NCI-H146 (cell line): Measurements from ENCODE around the gene WDPCP.
"Not testable (repeated sequence)": the region's sequence is repeated elsewhere in the genome, so short reads cannot be mapped to it uniquely, and the experiment has no call there.

Source experiments
- DNase-seq: peaks from one replicate; lab custom pipeline; 2025; lab: John Stamatoyannopoulos, UW

WDPCP gene

DNA sequence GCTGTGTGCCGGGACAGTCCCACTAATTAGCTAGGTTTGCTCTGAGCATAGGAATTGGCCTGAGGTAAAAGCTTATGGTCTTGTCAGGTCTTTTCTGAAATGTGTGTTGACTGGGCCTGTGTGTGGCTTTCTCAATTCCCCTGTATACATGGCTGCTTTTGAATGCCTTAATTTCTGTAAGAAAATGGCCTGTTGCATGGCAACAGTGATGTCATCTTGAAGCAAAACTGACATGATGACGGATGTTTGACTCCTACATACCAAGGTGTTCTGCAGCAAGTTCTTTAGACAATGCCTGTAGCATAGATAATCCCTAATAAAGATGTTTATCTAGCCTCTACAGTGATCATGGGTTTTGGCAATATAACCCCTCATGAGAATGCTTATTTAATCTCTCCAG is 339.1 kb downstream of the WDPCP start:
- DNase-seq, result no peak

DNA sequence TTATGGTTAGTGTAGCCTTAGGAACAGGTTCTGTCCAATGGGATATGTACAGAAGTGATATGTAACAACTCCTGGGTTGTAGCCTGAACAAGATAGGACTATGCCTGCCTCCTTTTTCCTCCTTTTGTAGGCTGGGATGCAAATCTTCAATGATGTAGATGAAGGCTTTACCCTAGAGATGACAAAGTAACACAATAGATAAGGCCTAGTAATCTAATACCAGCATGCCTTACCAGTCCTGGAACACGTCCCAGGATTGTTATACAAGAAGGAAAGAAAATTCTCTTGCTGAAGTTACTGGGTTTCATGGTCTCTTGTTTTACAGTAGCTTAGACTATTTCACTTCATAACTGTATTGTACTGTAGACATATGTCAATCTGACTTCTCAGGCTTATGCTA is 345.5 kb downstream of the WDPCP start:
- no peak for DNase-seq

DNA sequence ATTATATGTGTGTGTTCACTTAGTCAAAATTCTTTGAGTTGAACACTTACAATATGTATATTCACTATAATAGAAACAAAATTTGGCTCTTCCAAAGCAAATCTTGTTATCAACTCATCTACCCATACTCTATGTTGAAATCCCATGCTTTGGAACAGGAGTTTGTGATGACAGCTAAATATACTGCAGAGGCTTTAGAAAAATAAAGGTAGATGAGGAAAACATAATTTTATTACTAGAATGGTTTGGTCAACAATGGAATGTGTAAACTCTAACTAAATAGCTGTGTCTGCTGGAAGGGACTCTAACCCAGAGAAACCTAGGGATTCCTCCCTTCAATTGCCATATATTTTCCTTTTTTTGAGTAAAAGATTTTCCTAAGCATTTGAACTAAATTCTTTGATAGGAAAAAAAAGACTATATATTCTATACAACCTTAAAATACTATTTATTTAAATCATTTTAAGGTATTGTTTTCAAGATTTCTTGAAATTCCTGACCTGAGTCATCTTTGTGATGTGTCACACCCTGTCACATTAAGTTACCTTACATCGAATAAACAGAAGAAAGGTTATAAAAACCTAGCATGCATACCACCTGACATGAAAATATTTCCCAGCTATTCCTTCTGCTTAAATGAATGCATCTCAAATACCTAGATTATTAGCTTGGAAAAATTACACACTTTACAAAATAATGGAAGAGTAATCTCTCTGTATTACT is 362.2 kb downstream of the WDPCP start:
- no peak for DNase-seq

DNA sequence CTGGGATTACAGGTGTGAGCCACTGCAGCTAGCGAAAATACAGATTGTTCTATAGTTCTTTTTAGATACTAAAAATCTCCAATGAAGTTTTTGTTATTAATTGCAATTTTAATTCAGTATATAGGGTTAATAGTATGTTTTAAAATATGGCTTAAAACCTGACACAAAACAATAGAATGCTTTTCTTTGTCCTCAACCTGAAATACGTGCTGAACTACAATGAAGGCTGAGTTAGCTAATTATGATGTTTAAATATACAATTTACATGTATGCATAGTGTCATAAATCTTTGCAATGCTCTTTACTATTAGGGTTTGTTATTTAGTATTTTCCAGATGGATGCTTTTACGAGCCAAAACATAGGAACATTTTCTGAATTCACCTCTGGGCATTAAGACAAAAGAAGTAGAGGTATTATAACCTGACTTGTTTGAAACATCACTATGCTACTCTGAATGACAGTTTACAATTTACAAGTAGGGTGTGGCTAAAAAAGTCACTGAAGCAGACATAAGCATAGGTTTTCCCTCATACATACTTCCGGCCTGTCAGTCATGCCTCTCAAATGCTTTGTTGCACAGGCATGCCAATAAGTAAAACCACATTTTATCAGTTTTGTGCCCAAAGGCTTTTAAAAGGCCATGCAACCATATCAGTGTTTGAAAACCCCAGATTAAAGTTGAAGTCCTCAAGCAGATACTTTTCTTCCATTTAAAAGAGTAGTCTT is 369.3 kb downstream of the WDPCP start:
- DNase-seq, result no peak

DNA sequence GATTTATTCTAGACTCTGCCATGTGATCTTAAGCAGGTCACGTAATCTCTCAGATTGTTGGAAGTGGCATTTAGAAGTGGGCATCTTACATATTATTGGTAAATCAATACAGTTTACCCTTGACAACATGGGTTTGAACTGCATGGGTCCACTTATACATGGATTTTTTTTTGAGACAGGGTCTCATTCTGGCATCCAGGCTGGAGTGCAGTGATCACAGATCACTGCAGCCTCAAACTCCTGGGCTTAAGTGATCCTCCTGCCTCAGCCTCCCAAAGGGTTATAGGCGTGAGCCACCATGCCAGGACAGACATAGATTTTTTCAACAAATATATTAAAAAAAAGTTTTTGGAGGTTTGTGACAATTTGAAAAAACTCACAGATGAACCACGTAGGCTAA is 393.0 kb downstream of the WDPCP start:
- peak; percentile 1 for DNase-seq

DNA sequence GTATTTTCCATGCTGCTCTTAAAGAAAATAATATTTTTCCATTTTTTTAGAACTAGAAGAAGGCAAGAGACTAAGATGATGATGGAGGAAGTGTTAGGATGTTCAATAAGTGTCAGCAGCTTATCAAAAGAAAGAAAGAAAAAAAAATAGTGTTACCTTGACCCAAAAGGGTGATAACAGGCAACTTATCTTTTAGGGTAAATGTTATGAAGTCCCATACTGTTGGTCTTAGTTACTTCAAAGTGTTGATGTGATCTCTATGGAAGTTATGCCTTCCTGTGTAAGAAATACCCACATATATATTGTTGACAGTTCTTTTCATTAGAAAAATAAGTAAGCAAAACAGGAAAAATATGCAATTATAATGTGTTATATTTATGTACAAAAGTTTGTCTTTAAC is 394.1 kb downstream of the WDPCP start:
- no peak for DNase-seq

DNA sequence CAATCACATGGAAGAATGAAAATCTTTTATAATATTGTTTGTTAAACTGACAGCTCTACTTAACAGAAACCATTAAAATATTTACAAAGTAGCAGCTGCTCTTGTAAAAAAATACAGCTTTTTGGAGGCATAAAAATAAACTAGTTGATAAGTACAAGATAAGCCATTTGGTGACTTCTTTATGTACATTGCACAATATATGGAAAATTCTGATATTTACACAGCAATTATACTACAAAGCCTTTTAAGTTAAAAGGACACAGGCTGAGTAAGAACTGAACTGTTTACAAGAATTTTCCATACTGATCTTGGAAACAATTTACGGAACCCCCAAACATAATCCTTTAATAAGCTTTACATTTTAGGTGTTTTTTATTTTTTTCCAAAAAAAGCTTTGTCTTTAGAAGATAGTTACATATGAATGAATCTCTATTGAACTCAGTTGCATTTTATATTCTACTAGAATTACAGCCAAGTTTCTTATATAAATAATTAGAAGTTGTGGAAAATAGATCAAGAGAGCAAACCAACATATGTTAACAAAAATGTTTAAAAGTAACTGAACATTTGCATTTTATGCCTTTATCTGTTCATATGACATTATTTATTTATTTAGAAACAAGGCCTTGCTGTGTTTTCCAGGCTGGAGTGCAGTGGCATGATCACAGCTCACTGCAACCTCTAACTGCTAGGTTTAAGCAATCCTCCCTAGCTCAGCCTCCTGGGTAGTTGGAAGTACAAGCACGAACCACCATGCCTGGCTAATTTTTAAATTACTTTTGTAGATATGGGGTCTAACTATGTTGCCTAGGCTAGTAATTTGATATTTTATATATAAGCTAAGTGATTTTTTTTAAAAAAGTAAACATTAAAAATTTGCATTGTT is 395.1 kb downstream of the WDPCP start:
- peak; percentile 77 for DNase-seq

DNA sequence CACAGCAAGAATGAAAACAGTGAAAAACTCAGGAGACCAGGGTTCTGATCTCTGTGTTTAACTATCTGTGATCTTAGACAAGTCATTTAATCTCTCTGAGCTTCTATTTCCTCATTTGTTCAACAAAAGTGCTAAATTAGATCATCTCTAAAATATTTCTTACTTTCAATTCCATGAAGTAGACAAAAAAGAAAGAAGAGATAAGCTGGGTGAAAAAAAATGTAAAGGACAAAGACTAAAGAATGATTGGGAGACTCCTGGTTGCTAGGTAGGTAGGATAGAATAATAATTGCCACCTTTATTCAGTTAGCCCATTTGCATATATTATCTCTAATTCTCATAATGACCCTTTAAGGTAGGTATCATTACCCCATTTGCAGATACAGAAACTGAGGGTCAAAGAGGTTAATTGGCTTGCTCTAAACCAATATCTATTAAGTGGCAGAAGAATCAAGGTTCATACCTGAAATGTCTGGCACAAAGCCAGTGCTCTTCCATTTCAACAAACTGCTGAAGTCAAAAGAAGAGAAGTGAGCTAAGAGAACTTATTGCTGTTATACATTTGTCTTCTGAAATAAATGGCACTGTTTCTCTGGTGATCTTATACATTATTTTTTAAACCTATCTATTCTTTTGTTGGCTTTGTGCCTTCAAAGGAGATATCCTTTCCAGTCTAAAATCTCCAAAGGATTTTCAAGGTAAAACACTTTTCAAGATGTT is 395.9 kb downstream of the WDPCP start:
- DNase-seq, result peak; percentile 93

DNA sequence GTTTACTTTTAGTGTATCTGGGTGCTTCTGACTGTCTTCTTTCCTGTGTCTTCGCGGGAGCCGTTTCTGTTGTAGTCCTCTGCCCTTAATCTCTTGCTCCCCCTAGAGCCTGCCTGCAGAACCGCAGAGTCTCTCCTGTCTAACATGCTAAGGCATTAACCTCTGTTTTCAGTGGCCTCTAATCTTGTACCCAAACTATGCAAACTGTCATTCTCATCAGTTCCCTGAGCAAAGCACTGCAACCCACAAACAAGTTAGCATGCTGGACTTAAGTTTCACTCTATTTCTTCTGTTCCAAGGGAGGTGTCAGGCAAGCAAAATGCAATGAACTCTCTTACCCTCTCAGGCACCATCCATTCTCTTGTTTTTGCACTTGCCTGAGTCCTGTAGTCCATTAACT is 399.3 kb downstream of the WDPCP start:
- DNase-seq, result no peak

DNA sequence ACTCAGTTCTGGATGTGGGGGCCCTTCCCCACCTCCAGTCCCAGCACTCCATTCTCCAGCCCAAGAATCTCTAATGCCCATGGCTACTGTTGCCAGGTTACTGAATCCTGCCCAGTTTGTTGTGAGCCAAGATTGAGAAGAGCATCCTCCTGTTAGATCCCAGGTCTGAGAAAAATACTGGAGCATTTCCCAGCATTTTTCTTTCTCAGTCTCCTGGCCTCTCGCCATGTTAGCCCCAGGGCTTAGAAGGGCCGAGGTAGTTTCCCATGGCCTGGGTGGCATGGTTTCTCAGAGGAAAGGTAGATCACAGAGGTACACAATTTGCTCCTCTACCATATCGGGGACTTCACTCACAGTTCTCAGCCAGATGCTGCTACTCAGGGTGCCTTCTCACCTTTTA is 401.9 kb downstream of the WDPCP start:
- no peak for DNase-seq

DNA sequence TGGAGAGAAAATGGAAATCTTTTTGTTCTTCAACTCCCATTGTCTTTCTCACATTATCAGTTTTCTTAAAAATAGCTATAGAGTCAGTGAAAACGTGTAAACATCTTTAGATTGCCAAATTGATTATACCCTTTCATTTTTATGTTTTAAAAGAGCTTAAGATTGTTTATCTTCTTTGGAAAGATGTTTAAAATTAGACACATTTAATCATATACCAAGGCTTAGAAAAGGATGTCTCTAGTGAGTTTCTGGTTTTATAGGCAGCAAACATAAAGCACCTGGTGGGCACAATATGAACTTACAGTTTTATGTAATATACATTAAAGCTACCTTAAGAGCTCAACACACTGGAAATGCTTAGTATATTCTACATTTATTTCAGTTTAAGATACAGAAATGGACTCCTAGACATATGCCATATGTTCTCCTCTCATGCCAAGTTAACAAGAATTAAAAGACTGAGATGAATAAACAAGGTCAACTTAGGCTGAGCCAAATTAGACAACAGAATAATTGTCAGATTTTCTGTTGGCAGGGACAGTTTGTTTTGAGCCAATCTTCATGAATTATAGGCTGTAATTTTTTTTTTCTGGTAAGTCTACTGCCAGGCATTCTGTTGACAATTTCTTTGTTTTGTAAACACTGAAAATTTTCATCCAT is 425.0 kb downstream of the WDPCP start:
- no peak for DNase-seq

DNA sequence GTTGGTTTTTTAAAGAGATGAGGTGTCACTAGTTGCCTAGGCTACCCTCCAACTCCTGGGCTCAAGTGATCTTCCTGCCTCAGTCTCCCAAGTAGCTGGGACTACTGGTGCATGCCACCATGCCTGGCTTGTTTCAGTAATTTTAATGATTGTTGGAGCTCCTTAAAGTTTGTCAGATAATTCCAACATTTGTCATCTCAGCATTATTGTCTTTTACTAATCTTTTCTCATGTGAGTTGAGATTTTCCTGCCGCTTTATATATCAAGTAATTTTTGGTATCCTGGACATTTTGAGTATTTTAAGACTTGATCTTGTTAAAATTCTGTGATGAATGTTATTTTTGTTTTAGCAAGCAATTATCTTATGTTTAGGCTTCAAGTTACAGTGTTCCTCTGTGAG is 429.0 kb downstream of the WDPCP start:
- no peak for DNase-seq

DNA sequence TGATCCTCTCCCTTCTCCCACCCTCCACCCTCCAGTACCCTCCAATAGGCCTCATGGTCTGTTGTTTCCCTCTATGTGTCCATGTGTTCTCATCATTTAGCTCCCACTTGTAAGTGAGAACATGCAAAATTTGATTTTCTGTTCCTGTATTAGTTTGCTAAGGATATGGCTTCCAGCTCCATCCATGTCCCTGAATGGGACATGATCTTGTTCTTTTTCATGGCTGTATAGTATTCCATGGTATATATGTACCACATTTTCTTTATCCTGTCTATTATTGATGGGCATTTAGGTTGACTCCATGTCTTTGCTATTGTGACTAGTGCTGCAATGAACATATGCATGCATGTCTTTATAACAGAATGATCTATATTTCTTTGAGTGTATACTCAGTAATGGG is 451.6 kb downstream of the WDPCP start:
- DNase-seq, result not testable (repeated sequence)

DNA sequence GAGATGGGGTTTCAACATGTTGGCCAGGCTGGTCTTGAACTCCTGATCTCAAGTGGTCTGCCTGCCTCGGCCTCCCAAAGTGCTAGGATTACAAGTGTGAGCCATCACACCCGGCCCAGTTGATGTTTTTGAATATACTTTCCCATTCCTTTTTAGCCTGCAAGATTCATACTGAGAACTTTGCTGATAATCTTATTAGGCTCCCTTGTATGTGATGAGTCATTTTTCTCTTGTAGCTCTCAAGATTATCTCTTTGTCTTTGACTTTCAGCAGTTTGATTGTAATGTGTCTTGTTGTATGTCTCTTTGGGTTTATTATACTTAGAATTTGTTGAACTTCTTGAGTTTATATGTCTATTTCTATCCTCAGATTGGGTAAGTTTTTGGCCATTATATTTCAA is 456.3 kb downstream of the WDPCP start:
- DNase-seq, result no peak

DNA sequence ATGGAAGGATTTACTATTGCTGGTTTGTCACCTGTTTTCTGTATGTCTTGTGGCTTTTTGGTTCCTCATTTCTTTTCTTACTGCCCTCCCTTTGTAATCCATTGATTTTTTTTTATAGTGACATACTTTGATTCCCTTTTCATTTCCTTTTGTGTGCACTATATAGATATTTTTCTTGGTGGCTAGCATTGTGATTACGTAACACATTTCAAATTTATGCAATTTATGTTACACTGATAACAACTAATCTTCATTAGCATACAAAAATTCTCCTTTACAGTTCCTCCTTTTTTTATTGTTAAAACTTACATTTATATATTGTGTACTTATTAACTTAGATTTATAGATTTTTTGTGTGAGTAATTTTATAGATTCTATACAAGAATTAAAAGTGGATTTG is 457.1 kb downstream of the WDPCP start:
- DNase-seq, result no peak

DNA sequence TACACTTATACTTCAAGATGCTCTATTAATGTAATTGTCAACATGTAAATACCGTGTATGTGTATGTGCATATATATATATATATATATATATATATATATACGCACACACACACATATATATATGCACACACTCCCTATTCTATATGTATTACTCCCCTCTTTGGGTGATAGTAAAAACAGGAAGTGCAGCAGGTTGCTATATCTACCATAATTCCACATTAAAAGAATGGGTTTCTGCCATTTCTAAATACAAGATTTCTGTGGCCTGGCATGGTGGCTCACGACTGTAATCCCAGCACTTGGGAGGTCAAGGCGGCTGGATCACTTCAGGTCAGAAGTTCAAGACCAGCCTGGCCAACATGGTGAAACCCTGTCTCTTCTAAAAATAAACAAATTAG is 460.7 kb downstream of the WDPCP start:
- DNase-seq, result no peak

DNA sequence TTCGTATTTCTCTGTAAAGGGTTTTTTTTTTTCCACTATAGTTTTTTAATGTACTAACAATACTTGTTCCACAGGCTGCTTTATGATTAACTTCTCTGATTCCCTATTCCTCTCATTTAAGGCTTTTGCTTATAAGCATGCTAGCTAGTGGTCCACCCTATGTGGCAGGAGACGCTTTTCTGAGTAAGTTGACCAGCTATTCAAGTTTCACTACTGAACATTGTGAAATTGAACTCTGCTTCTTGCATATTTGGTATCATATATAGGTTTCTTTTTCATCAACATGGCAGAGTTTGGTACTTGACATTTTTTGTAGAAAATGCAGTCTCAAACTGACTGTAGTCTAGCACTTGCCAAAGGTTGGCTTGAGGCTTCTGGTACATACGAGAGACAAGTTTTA is 463.4 kb downstream of the WDPCP start:
- no peak for DNase-seq

DNA sequence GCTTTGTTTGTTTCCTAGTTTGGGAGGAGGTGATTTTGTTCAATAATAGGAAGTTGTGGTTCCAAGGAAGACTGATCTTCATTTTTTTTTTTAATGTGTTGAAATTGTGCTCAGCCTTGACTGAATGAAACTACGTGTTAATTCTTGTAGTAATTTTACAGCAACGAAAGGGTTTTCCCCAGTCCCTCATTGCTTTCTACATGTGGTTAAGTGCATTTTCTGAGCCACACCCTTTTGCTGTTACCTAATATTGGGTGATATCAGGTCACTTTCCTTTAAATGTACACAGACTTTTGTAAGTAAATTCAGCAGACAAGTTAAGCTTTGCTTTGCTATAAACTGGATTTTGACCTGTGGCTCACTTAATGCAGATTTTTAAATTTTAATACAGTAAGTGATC is 464.1 kb downstream of the WDPCP start:
- no peak for DNase-seq

DNA sequence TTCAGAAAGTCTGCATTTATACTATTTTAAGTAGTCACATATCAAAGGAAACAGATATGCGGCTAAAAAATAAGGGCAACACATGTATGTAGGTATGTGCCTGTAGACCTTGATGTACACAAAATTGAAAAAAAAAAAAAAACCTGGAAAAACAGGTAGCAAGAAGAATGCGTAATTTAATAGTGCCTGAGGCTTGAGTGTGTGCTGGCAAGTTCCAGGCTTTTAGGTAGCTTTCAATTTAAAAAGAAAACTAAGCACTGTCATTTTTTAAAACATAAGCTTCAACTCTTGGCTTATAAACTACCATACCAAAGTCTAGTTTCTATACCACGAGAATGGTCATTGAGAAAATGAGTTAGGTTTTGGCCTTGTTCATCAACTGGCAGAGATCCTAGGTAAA is 465.4 kb downstream of the WDPCP start:
- no peak for DNase-seq

DNA sequence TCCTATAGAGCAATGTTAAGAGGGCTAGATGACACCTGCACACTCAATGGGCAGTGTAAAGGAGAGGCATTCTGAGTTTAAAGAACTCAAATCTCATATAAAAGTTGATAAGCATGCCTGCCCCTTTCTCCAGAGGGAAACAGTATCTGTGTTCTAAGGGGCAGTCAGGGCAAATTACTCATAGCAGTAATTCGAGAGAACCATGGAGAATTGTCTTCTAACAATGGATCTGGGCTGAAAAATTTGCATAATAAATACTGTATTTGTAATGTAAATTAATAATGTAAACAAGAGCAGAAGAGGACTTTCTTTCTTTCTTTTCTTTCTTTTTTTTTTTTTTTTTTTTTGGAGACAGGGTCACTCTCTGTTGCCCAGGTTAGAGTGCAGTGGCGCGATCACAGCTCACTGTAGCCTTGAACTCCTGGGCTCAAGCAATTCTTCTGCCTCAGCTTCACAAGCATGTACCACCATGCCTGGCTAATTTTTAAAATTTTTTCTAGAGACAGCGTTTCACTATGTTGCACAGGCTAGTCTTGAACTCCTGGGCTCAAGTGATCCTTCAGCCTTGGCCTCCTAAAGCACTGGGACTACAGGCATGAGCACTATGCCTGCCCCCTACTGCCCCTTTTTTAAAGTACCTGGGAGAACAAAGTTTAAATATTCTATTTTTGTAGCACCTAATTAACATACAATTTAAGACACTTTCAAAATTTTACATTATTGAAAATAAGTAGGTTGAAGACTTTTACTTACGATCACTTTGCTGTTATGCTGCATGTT is 467.0 kb downstream of the WDPCP start:
- no peak for DNase-seq

DNA sequence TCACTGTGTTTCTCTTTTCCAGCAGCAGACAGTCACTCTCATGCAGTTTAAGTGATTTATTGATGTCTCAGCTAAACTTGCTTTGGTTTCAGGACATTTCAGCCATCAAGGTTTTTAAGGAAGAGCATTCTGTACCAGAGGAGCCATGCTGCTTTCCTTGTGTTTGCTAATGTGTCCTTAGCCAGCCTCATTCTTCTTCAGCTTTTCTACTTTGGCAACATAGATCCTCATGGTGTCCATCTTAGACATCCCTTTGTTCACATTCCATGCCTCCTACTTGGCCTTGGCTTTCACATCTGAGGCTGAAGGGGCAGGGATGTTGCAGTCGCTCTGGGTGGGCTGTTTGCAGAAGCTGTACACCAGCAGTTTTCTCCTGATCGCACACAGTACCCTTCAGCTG is 469.5 kb downstream of the WDPCP start:
- no peak for DNase-seq
